ENCODE measurements around the gene UBL4B. TPM values are rescaled to one million over a fixed set of nuclear protein-coding genes. Genes with fewer than 3 reads are reported as not detected.

UBL4B gene
- 0.07 TPM in 1 of 2 replicates, not detected in the other for total RNA-seq (2014; rRNA removed)
- Bru-seq, nascent RNA, result percentile 19 among the genes with signal in this experiment
- BruChase-seq, experiment 1, labeled RNA remaining after a 6-hour chase, result not detected
- percentile 32 among the genes with signal in this experiment for BruChase-seq, experiment 2, labeled RNA remaining after a 2-hour chase
- long read RNA-seq, result 0 reads

GRCh38 chr1:110112143-110112542 lies at the start of gene UBL4B:
Gene UBL4B, plus strand, starts transcription at chr1:110112443. Its CDS starts 92 bp downstream, at chr1:110112535.
- no peak within 1 kb of the TSS for H3K4me2 ChIP-seq (ENCODE audit: low read length)
- BruUV-seq (replicated peaks), result no TSS peak

GRCh38 chr1:110062612-110063011 lies 49.6 kb upstream of the UBL4B start:
- H3F3A ChIP-seq (ENCODE audit: low read length, unreplicated experiment), result no peaks in the 10 kb centered on the region
- no peaks in the 10 kb centered on the region for H3K9me3 ChIP-seq (ENCODE audit: low read length)
- ChIA-PET CTCF (no interaction called here), POLR2A (ENCODE audit: unreplicated experiment) (no interaction called here)
- H3K4me1 ChIP-seq (ENCODE audit: insufficient read depth, low read length), result no peaks in the 10 kb centered on the region
- no peaks in the 10 kb centered on the region for H4K20me1 ChIP-seq (ENCODE audit: low read length)
- TF ChIP-seq CTCF (conservative IDR thresholded peaks at IDR 0.05; ENCODE audit: low read depth, low read length) (no peak), EZH2 (IDR thresholded peaks at IDR 0.05; ENCODE audit: low read length, unreplicated experiment) (no peak), EZH2phosphoT487 (IDR thresholded peaks at IDR 0.05; ENCODE audit: borderline replicate concordance, low read length) (no peak)
- no peak overlapping the region for H3K4me3 ChIP-seq (ENCODE audit: low read length)
- no peaks in the 10 kb centered on the region for H3K79me2 ChIP-seq (ENCODE audit: low read length)
- no peak for DNase-seq
- H2AFZ ChIP-seq (ENCODE audit: low read length), result no peak overlapping the region
- H3K36me3 ChIP-seq (ENCODE audit: low read depth, low read length), result peaks cover 5% of the 10 kb centered on the region
- no peak for ATAC-seq
- no peak overlapping the region for H3K4me2 ChIP-seq (ENCODE audit: low read length)
- H3K9ac ChIP-seq (ENCODE audit: low read length), result no peak overlapping the region
- intact Hi-C loops (cut with micrococcal nuclease), result no loop called here
- BruUV-seq (replicated peaks), result no TSS peak
- H3K27me3 ChIP-seq (ENCODE audit: low read length), result no peaks in the 10 kb centered on the region
- H3K27ac ChIP-seq (ENCODE audit: low read length), result no peak overlapping the region
- no peaks in the 10 kb centered on the region for H3K9me2 ChIP-seq (replicated peaks; ENCODE audit: low read length)

More at GRCh38 chr1:110112143-110112542, at the start of gene UBL4B:
- H3K9me2 ChIP-seq (replicated peaks; ENCODE audit: low read length), result no peaks in the 10 kb centered on the region
- H2AFZ ChIP-seq (ENCODE audit: low read length), result no peak within 1 kb of the TSS
- H3K9me3 ChIP-seq (ENCODE audit: low read length), result no peaks in the 10 kb centered on the region
- no peaks in the 10 kb centered on the region for H3K79me2 ChIP-seq (ENCODE audit: low read length)
- H3F3A ChIP-seq (ENCODE audit: low read length, unreplicated experiment), result no peaks in the 10 kb centered on the region
- H3K27ac ChIP-seq (ENCODE audit: low read length), result no peak within 1 kb of the TSS
- DNase-seq, result no peak
- H3K27me3 ChIP-seq (ENCODE audit: low read length), result peaks cover 60% of the 10 kb centered on the region
- no peak within 1 kb of the TSS for H3K4me3 ChIP-seq (ENCODE audit: low read length)
- ATAC-seq, result no peak
- intact Hi-C loops (cut with micrococcal nuclease), result no loop called here
- no peaks in the 10 kb centered on the region for H3K36me3 ChIP-seq (ENCODE audit: low read depth, low read length)
- H4K20me1 ChIP-seq (ENCODE audit: low read length), result no peaks in the 10 kb centered on the region
- POLR2A ChIA-PET (ENCODE audit: unreplicated experiment), result no interaction called here
- no peaks in the 10 kb centered on the region for H3K4me1 ChIP-seq (ENCODE audit: insufficient read depth, low read length)
- H3K9ac ChIP-seq (ENCODE audit: low read length), result no peak within 1 kb of the TSS
- TF ChIP-seq EZH2 (IDR thresholded peaks at IDR 0.05; ENCODE audit: low read length, unreplicated experiment) (no peak), EZH2phosphoT487 (IDR thresholded peaks at IDR 0.05; ENCODE audit: borderline replicate concordance, low read length) (no peak), CTCF (conservative IDR thresholded peaks at IDR 0.05; ENCODE audit: low read depth, low read length) (no peak)
- CTCF ChIA-PET, result no interaction called here

- Histone ChIP-seq H3K9me2 (replicated peaks; ENCODE audit: low read length) (no peaks in the 10 kb centered on the region), H3K27me3 (ENCODE audit: low read length) (no peaks in the 10 kb centered on the region), H3K79me2 (ENCODE audit: low read length) (no peaks in the 10 kb centered on the region), H3K9me3 (ENCODE audit: low read length) (no peaks in the 10 kb centered on the region), H3K36me3 (ENCODE audit: low read depth, low read length) (peaks cover 3% of the 10 kb centered on the region; the same call in 1 of the 2 replicates), H3K27ac (ENCODE audit: low read length) (no peak overlapping the region), H3F3A (ENCODE audit: low read length, unreplicated experiment) (no peaks in the 10 kb centered on the region), H3K9ac (ENCODE audit: low read length) (no peak overlapping the region), H3K4me1 (ENCODE audit: insufficient read depth, low read length) (no peaks in the 10 kb centered on the region), H3K4me3 (ENCODE audit: low read length) (no peak overlapping the region), H3K4me2 (ENCODE audit: low read length) (no peak overlapping the region), H4K20me1 (ENCODE audit: low read length) (no peaks in the 10 kb centered on the region), H2AFZ (ENCODE audit: low read length) (no peak overlapping the region)
- CTCF ChIA-PET, result no interaction called here
- intact Hi-C loops (cut with micrococcal nuclease), result no loop called here
- TF ChIP-seq EZH2phosphoT487 (IDR thresholded peaks at IDR 0.05; ENCODE audit: borderline replicate concordance, low read length) (no peak), EZH2 (IDR thresholded peaks at IDR 0.05; ENCODE audit: low read length, unreplicated experiment) (no peak), CTCF (conservative IDR thresholded peaks at IDR 0.05; ENCODE audit: low read depth, low read length) (no peak)
- POLR2A ChIA-PET (ENCODE audit: unreplicated experiment), result no interaction called here
- no peak for DNase-seq
- BruUV-seq (replicated peaks), result no TSS peak
- no peak for ATAC-seq
Measured at GRCh38 chr1:110063781-110064180, 48.5 kb upstream of the UBL4B start.
